ENCODE measurements around the gene IFITM1. TPM values are rescaled to one million over a fixed set of nuclear protein-coding genes. Genes with fewer than 3 reads are reported as not detected.

Gene IFITM1
- total and polyA plus RNA-seq, 2 of the 8 experiments (the other 6 are each of a cell fraction or from before 2014, with no cell fraction given) = 394 to 1,464 TPM

DNA sequence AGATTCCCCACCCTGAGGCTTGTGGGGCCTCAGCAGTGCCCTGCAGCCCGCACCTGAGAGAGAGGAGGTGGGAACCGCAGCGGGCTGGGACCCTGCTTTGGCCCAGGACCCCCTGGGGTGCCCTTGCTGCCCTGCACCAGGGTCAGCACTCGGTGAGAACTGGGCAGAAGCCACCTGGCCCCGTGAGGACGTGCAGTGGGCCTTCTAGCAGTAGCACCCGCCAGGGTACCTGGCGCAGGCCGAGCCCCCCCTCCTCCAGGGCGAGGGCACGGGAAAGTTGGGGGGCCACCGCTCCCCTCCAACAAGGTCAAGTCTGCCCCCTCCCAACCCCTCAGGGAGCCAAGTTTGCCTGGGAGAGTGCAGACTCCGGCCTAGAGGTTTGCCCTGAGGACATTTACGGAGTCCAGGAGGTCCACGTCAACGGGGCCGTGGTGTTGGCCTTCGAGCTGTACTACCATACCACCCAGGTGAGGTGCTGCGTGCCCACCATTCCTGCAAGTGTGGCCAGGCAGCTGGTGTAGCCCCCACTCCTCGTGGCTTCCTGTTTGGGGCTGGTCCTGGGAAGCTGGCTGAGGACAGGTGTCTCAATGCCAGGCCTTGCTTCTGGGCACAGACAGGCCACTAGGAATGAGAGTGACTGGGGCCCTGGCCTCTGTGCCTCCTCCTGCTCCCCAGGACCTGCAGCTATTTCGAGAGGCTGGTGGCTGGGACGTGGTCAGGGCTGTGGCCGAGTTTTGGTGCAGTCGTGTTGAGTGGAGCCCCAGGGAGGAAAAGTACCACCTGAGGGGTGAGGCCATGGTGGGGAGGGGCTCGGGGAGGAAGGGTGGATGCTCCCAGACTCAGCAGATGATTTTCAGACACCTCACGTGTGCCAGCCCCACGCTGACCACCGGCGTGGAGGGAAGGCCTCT lies 21.4 kb upstream of the IFITM1 start:
- 95% methylated on average over 24 of the region's 29 CpGs; no CpG with 5 or more reads in 1 of the 2 experiments for WGBS, 2 experiments (ENCODE audit: extremely low coverage in 1 of 2, insufficient coverage in 1 of 2, insufficient read length in 1 of 2, insufficient replicate concordance in 2 of 2, low coverage in 1 of 2, low lambda C conversion rate in 2 of 2, missing lambda C conversion rate in 1 of 2)
- no peak for DNase-seq (ENCODE audit: low read depth in 1 of 2, low spot score in 2 of 2)
- POLR2A ChIA-PET (ENCODE audit: partially characterized antibody) = interaction anchor here (0.5 to 3.0 kb wide), 5 partner anchors 8 to 70 kb away, joined by 3 to 14 read pairs (median 9); partner anchors contain the start of gene IFITM5

More for the DNA sequence above, 21.4 kb upstream of the IFITM1 start:
- peak overlapping the region; percentile 74 for H4K91ac ChIP-seq (replicated peaks; ENCODE audit: insufficient read length, low read length)
- CTCF ChIA-PET (ENCODE audit: partially characterized antibody) = interaction anchor here (1.1 to 2.8 kb wide), 3 partner anchors 11 to 42 kb away, joined by 6 to 19 read pairs (median 13); no protein-coding TSS in a partner anchor
- no peak overlapping the region for H3K4me2 ChIP-seq (ENCODE audit: insufficient read depth in 1 of 2, low read depth in 2 of 2, low read length in 2 of 2)
- peak overlapping the region; percentile 71; the same call in 1 of the 2 replicates for H3K18ac ChIP-seq (ENCODE audit: extremely low read depth, low read length)
- H3K23ac ChIP-seq (ENCODE audit: insufficient read length) = no peak overlapping the region
- H3K14ac ChIP-seq (ENCODE audit: insufficient read length) = no peak overlapping the region
- no peak for TF ChIP-seq KDM4A (IDR thresholded peaks at IDR 0.05; ENCODE audit: low read depth, low read length, severe bottlenecking)
- no peak overlapping the region for H2AK5ac ChIP-seq (ENCODE audit: low read depth, low read length)
- H3K79me1 ChIP-seq (ENCODE audit: low read depth, low read length) = 0 out of 2 replicates have a peak, but pooled peaks cover 4% of the 10 kb centered on the region
- H2BK120ac ChIP-seq (replicated peaks; ENCODE audit: low read depth, low read length) = no peak overlapping the region
- H4K5ac ChIP-seq (ENCODE audit: insufficient read length, low read depth, low read length) = no peak overlapping the region
- peaks cover 0 to 3% of the 10 kb centered on the region in 2 experiments; a peak in 1 of 4 replicates for H3K9me3 ChIP-seq (ENCODE audit: insufficient read depth in 2 of 2, low read depth in 1 of 2, low read length in 1 of 2)
- peaks cover 3 to 30% (median 15%) of the 10 kb centered on the region in 4 experiments; a peak in 6 of 8 replicates for H3K36me3 ChIP-seq (ENCODE audit: control insufficient read depth in 2 of 4, insufficient read depth in 4 of 4, low read length in 3 of 4)
- no peak for FAIRE-seq
- H3K4me3 ChIP-seq (ENCODE audit: extremely low read depth in 1 of 4, insufficient read depth in 2 of 4, low read depth in 3 of 4, low read length in 4 of 4) = no peak overlapping the region
- no peak overlapping the region for H2AFZ ChIP-seq (ENCODE audit: low read length)
- H3K9ac ChIP-seq (replicated peaks in 1 of 4; ENCODE audit: extremely low read depth in 1 of 4, low read depth in 3 of 4, low read length in 3 of 4) = no peak overlapping the region
- H2BK20ac ChIP-seq (ENCODE audit: low read length) = peak overlapping the region; percentile 72; the same call in 1 of the 2 replicates
- H4K8ac ChIP-seq (ENCODE audit: extremely low read depth, insufficient read depth, low read length) = no peak overlapping the region; the same call in none of the 2 replicates
- peaks cover 0 to 36% (median 29%) of the 10 kb centered on the region in 4 experiments; a peak in 6 of 7 replicates for H3K4me1 ChIP-seq (replicated peaks in 1 of 4; ENCODE audit: control insufficient read depth in 3 of 4, insufficient read depth in 4 of 4, low read length in 3 of 4)
- H2BK15ac ChIP-seq (ENCODE audit: low read length) = no peak overlapping the region
- no peak overlapping the region for H3K27ac ChIP-seq (ENCODE audit: low read depth, low read length)
- peak overlapping the region; percentile 66; the same call in 1 of the 2 replicates for H2BK5ac ChIP-seq (ENCODE audit: low read depth, low read length)
- no peak overlapping the region for H3K56ac ChIP-seq (replicated peaks; ENCODE audit: insufficient read length, low read depth, low read length)
- peak overlapping the region; percentile 38 for H3K4ac ChIP-seq (replicated peaks; ENCODE audit: insufficient read length, low read depth, low read length)
- H4K20me1 ChIP-seq (replicated peaks in 1 of 2; ENCODE audit: control insufficient read depth in 1 of 2, insufficient read depth in 2 of 2, low read length in 2 of 2) = no peaks in the 10 kb centered on the region
- peaks cover 5 to 11% (median 10%) of the 10 kb centered on the region in 4 experiments; a peak in 6 of 7 replicates for H3K27me3 ChIP-seq (replicated peaks in 1 of 4; ENCODE audit: control insufficient read depth in 3 of 4, extremely low read depth in 1 of 4, insufficient read depth in 3 of 4, low read length in 3 of 4)
- H2BK12ac ChIP-seq (ENCODE audit: low read depth, low read length) = peak overlapping the region; percentile 50; the same call in 1 of the 2 replicates
- peaks cover 5% of the 10 kb centered on the region; the same call in 1 of the 2 replicates for H3K23me2 ChIP-seq (ENCODE audit: low read depth, low read length)
- H3K79me2 ChIP-seq (ENCODE audit: control insufficient read depth in 1 of 2, insufficient read depth in 2 of 2, low read length in 2 of 2) = no peaks in the 10 kb centered on the region
